ENCODE results near the gene NOP16. TPM values are rescaled to one million over a fixed set of nuclear protein-coding genes. Genes with fewer than 3 reads are reported as not detected.
"Not testable (repeated sequence)": the region's sequence is repeated elsewhere in the genome, so short reads cannot be mapped to it uniquely, and the experiment has no call there.

NOP16 gene
- total RNA-seq, 1 donor from 2014 or later = 23.5 TPM

DNA sequence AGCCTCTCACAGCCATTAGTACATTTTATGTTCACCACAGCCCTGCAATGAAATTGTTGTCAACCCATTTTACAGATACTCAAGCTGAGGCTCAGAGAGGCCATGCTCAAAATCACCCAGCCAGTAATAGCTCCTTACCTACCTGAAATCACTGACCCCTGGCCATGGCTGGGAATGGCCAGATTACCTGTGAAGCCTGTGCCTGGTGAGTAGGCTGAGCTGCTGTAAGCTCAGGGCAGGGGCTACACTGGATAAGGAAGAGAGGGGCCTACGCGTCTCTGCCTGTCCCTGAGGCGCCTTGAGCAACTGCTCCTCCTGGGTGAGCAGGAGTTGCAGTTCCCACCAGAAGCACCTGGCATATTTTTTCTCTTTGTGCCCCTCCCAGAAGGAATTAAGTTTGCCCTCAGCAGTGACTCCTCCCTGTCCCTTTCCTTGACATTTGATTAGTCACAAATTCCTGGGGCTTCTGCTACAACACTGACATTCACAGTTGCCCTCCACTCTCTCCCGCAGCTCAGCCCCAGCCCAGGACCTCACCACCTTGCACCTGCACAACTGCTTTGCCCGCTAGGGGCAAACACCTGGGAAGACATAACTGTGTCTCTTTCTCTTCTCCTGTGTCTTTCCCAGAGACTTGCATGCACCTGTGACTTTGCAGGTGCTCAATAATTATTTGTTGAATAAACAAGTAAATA lies 22.2 kb upstream of the NOP16 start:
- TF ChIP-seq, protein P1, sequence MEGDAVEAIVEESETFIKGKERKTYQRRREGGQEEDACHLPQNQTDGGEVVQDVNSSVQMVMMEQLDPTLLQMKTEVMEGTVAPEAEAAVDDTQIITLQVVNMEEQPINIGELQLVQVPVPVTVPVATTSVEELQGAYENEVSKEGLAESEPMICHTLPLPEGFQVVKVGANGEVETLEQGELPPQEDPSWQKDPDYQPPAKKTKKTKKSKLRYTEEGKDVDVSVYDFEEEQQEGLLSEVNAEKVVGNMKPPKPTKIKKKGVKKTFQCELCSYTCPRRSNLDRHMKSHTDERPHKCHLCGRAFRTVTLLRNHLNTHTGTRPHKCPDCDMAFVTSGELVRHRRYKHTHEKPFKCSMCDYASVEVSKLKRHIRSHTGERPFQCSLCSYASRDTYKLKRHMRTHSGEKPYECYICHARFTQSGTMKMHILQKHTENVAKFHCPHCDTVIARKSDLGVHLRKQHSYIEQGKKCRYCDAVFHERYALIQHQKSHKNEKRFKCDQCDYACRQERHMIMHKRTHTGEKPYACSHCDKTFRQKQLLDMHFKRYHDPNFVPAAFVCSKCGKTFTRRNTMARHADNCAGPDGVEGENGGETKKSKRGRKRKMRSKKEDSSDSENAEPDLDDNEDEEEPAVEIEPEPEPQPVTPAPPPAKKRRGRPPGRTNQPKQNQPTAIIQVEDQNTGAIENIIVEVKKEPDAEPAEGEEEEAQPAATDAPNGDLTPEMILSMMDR (conservative IDR thresholded peaks at IDR 0.05; ENCODE audit: low read depth, low read length) = no peak
- no peak for DNase-seq (ENCODE audit: low read depth)
- no peak overlapping the region for H3K4me3 ChIP-seq (ENCODE audit: low read depth, low read length)

DNA sequence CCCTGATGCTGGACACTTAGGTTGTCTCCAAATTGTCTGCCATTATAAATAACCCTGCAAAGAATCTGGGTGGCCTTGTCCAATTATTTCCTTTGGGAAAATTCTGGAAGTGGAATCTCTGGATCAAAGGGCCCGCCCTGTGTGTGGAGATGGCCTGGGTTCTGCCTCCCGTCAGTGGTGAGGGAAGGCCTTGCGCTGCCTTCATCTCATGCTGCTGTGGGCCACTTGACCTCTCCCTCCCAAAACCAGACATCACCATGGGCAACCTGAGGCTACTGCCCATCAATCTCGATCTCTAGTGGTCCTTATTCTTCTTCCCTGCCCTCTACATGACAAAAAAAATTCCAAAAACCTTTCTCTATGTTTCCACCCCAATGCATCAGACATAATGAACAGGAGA lies 21.4 kb upstream of the NOP16 start:
- H3K4me3 ChIP-seq (ENCODE audit: low read depth, low read length) = no peak overlapping the region
- TF ChIP-seq, protein P1 (conservative IDR thresholded peaks at IDR 0.05; ENCODE audit: low read depth, low read length) = no peak
- no peak for DNase-seq (ENCODE audit: low read depth)

DNA sequence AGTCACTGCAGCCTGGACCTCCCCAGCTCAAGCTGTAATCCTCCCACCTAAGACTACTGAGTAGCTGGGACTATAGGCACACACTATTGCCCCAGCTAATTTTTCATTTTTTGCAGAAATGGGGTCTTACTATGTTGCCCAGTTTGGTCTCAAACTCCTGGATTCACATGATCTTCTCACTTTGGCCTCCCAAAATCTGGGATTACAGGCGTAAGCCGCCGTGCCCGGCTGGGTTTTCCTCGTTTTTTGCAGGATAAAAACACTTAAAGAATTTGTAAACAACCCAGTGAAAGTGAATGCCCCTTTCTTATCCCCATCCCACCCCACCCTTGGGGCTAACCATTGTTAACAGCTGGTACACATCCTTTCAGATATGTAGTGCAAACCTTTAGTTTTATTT lies 20.2 kb upstream of the NOP16 start:
- no peak for DNase-seq (ENCODE audit: low read depth)
- H3K4me3 ChIP-seq (ENCODE audit: low read depth, low read length) = no peak overlapping the region
- TF ChIP-seq, protein P1 (conservative IDR thresholded peaks at IDR 0.05; ENCODE audit: low read depth, low read length) = no peak

DNA sequence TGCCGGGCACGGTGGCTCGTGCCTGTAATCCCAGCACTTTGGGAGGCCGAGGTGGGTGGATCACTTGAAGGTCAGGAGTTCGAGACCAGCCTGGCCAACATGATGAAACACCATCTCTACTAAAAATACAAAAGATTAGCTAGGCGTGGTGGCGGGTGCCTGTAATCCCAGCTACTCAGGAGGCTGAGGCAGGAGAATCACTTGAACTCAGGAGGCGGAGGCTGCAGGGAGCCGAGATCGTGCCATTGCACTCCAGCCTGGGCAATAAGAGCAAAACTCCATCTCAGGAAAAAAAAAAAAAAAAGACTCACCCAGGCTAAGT lies 19.8 kb upstream of the NOP16 start:
- not testable (repeated sequence) for H3K4me3 ChIP-seq (ENCODE audit: low read depth, low read length); DNase-seq (ENCODE audit: low read depth)

DNA sequence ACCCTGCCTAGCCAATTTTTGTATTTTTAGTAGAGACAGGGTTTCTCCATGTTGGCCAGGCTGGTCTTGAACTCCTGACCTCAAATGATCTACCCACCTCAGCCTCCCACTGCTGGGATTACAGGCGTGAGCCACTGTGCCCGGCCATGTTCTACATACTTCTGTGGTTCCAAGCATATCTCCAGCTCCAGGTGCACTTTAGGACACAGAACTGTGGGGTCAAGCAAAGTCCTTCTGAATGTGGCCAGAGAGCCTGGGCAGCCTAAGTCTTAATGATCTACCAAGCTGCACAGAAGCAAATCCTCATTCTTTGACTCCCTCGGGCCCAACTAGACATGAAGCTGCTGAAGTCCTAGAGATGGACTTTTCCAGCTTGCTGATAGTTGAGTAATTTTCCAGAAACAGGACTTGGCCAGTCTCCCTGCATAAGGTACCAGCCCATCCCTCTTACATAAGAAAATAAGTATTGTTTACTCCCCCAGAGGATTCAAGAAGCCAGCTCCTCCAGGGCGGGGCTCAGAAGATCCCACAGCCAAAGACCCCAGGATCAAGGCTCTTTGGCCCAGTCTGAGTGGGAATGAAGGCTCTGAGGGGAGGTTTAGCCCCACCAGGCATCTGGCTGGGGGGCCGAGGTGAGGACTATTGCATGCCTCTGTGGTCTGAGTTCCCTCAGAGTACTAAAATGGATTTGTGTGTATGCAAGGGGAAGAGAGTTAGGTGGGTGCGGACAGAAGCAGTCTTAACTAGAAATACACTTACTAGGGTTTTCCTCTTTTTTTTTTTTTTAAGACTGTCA lies 19.3 kb upstream of the NOP16 start:
- DNase-seq (ENCODE audit: low read depth) = no peak
- no peak overlapping the region for H3K4me3 ChIP-seq (ENCODE audit: low read depth, low read length)
- TF ChIP-seq, protein P1 (conservative IDR thresholded peaks at IDR 0.05; ENCODE audit: low read depth, low read length) = no peak

DNA sequence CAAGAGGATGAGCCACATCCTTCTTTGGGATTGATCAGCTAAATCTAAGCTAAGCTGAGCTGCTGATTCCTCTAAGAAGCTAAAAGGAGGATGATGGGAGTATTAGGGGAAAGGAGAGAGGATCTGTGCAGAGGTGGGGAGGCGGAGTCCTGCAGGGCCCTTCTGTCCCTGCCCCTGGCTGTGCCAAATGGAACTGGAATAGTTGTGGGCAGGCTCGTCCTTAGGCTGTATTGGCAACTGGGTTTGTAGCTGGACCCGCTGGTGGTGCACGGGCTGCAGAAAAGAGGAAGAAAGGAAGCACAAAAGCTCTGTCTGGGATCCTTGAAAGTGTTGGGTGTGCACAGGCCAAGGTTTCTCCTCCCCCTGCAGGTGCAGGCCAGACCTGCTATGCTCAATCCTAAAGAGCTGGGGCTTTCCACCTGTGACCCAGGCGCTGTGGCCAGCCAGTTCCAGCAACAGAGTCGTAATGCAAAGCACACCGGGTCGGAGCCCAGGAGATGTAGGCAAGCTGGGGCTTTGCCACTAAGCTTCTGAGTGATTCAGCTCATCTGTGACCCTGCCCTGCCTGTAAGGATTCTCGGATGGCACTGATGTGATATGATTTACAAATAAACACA lies 18.1 kb upstream of the NOP16 start:
- H3K4me3 ChIP-seq (ENCODE audit: low read depth, low read length) = no peak overlapping the region
- no peak for DNase-seq (ENCODE audit: low read depth)
- TF ChIP-seq, protein P1 (conservative IDR thresholded peaks at IDR 0.05; ENCODE audit: low read depth, low read length) = no peak

DNA sequence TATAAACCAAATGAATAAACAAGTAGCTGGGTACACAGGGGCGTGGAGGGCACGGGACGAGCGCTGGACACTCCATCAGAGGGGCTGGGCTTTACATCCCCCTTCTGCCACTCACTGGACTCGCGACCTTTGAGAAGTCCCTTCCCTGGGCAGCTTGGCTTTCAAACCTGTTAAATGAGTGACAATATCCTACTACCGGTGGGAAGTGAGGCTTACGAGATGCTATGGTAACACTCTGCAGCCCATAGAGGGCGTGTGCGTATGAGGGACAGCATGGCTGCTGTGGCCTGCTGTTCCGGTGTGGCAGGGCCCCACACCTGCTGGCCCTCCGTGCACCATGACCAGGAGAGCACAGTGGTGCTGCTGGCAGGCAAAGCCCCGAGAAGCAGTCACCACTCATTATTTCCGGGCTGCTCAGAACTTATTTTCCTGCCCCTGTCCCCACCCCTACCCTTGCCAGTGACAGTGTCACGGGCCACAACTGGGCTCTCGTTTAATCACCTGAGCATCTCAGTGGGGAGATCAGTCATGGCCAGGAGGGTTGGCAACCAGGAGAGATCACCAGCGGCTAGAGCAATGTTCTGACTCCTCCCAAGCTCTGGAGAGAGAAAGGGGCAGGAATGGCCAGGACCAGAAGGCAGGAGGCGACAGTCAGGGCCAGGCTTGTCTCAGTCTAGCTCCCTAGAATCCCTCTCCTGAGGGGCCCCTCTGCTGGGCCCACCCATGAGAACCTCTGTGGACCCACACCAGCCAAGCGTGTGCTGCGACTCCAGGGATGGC lies 17.4 kb upstream of the NOP16 start:
- TF ChIP-seq, protein P1 (conservative IDR thresholded peaks at IDR 0.05; ENCODE audit: low read depth, low read length) = no peak
- H3K4me3 ChIP-seq (ENCODE audit: low read depth, low read length) = no peak overlapping the region
- DNase-seq (ENCODE audit: low read depth) = no peak

Data from epithelial cell of proximal tubule (primary cell).